NCI-H1694 (cell line): ENCODE data around the gene PITX2.
"Not testable (repeated sequence)": the region's sequence is repeated elsewhere in the genome, so short reads cannot be mapped to it uniquely, and the experiment has no call there.

ENCODE experiments used
- DNase-seq: peaks from one replicate; lab custom pipeline; 2025; lab: John Stamatoyannopoulos, UW

The PITX2 gene

GRCh38 chr4:110610940-110611831 lies 11.7 kb downstream of the PITX2 start:
- no peak for DNase-seq

GRCh38 chr4:110610620-110610939 lies 12.3 kb downstream of the PITX2 start:
- no peak for DNase-seq

- no peak for DNase-seq
Observed at GRCh38 chr4:110609044-110609750, 13.7 kb downstream of the PITX2 start.

GRCh38 chr4:110605077-110605476 lies 17.8 kb downstream of the PITX2 start:
- DNase-seq, result no peak

- no peak for DNase-seq
Observed at GRCh38 chr4:110602061-110602460, 20.8 kb downstream of the PITX2 start.

- no peak for DNase-seq
Observed at GRCh38 chr4:110597582-110597981, 25.3 kb downstream of the PITX2 start.

- no peak for DNase-seq
Observed at GRCh38 chr4:110596431-110596830, 26.4 kb downstream of the PITX2 start.

GRCh38 chr4:110595583-110595982 lies 27.3 kb downstream of the PITX2 start:
- DNase-seq, result no peak

- DNase-seq, result no peak
Observed at GRCh38 chr4:110589297-110589696, 33.6 kb downstream of the PITX2 start.

- DNase-seq, result no peak
Observed at GRCh38 chr4:110587666-110588285, 35.1 kb downstream of the PITX2 start.

GRCh38 chr4:110586131-110586850 lies 36.6 kb downstream of the PITX2 start:
- DNase-seq, result peak; percentile 1

- not testable (repeated sequence) for DNase-seq
Observed at GRCh38 chr4:110576696-110577095, 46.2 kb downstream of the PITX2 start.
